Trophoblast cell (in vitro differentiated cells and primary cell): ENCODE results near the gene STAM2.
"Not testable (repeated sequence)": the region's sequence is repeated elsewhere in the genome, so short reads cannot be mapped to it uniquely, and the experiment has no call there.

Source experiments
- DNase-seq, 2 donors: peaks; one replicate each; pipeline ENCODE4 v3.0.0-alpha.2; 2016
- H2AFZ ChIP-seq: 2 replicates; pipeline ENCODE4 v1.6.1; 2013; ENCODE audit warnings: low read length, moderate library complexity, mild to moderate bottlenecking; ENCODE audit not compliant: insufficient read depth, poor library complexity
- H2AK5ac ChIP-seq: 2 replicates; pipeline ENCODE4 v1.6.1; 2013; ENCODE audit warnings: mild to moderate bottlenecking, low read length
- H2BK120ac ChIP-seq: 2 replicates; pipeline ENCODE4 v1.6.1; 2013; ENCODE audit warnings: low read length, mild to moderate bottlenecking, moderate library complexity; ENCODE audit not compliant: insufficient read depth, poor library complexity
- H2BK12ac ChIP-seq: 2 replicates; pipeline ENCODE4 v1.6.1; 2013; ENCODE audit warnings: mild to moderate bottlenecking, low read length, moderate library complexity
- H2BK5ac ChIP-seq: 2 replicates; pipeline ENCODE4 v1.6.1; 2013; ENCODE audit warnings: low read length, low read depth, moderate library complexity, mild to moderate bottlenecking; ENCODE audit not compliant: poor library complexity
- H3K14ac ChIP-seq: 2 replicates; pipeline ENCODE4 v1.6.1; 2013; ENCODE audit warnings: mild to moderate bottlenecking, low read length
- H3K18ac ChIP-seq: 2 replicates; pipeline ENCODE4 v1.6.1; 2013; ENCODE audit warnings: mild to moderate bottlenecking, low read length
- H3K23ac ChIP-seq: 2 replicates; pipeline ENCODE4 v1.6.1; 2013; ENCODE audit warnings: low read length
- H3K27ac ChIP-seq: 2 replicates; pipeline ENCODE4 v1.5.1; 2013; ENCODE audit warnings: low read depth, mild to moderate bottlenecking, inconsistent platforms, low read length, moderate library complexity
- H3K27me3 ChIP-seq: 2 replicates; pipeline ENCODE4 v1.6.1; 2013; ENCODE audit warnings: inconsistent platforms, mild to moderate bottlenecking, low read length, moderate library complexity; ENCODE audit not compliant: insufficient read depth
- H3K36me3 ChIP-seq, 2 experiments: 1 replicate in 1 of 2; 2 replicates in 1 of 2; pipeline ENCODE4 v1.6.1; 2013; ENCODE audit warnings: low read length in 2 of 2, mild to moderate bottlenecking in 2 of 2, moderate library complexity in 1 of 2; ENCODE audit not compliant: insufficient read depth in 2 of 2, control insufficient read depth in 1 of 2
- H3K4ac ChIP-seq: 2 replicates; pipeline ENCODE4 v1.6.1; 2013; ENCODE audit warnings: low read depth, mild to moderate bottlenecking, low read length, moderate library complexity
- H3K4me1 ChIP-seq, 2 experiments: 1 replicate in 1 of 2; 2 replicates in 1 of 2; pipeline ENCODE4 v1.6.1; 2013; ENCODE audit warnings: low read length in 2 of 2, mild to moderate bottlenecking in 2 of 2, moderate library complexity in 1 of 2; ENCODE audit not compliant: insufficient read depth in 2 of 2, control insufficient read depth in 1 of 2
- H3K4me2 ChIP-seq: 2 replicates; pipeline ENCODE4 v1.6.1; 2013; ENCODE audit warnings: inconsistent platforms, mild to moderate bottlenecking, low read length, moderate library complexity
- H3K4me3 ChIP-seq: 2 replicates; pipeline ENCODE4 v1.5.1; 2013; ENCODE audit warnings: mild to moderate bottlenecking, low read depth, low read length, inconsistent platforms
- H3K79me1 ChIP-seq: one replicate; pipeline ENCODE4 v1.6.1; 2013; ENCODE audit warnings: low read length
- H3K79me2 ChIP-seq: 2 replicates; pipeline ENCODE4 v1.6.1; 2013; ENCODE audit warnings: low read length, mild to moderate bottlenecking; ENCODE audit not compliant: control insufficient read depth, insufficient read depth, poor library complexity
- H3K9ac ChIP-seq: 2 replicates; pipeline ENCODE4 v1.6.1; 2013; ENCODE audit warnings: mild to moderate bottlenecking, low read length
- H3K9me3 ChIP-seq: 2 replicates; pipeline ENCODE4 v1.6.1; 2013; ENCODE audit warnings: low read depth, mild to moderate bottlenecking, control low read depth, inconsistent platforms, low read length; ENCODE audit not compliant: insufficient read depth
- H4K12ac ChIP-seq: 2 replicates; pipeline ENCODE4 v1.6.1; 2013; ENCODE audit warnings: low read depth, mild to moderate bottlenecking, low read length, moderate library complexity
- H4K8ac ChIP-seq: 2 replicates; pipeline ENCODE4 v1.6.1; 2013; ENCODE audit warnings: low read depth, mild to moderate bottlenecking, low read length, moderate library complexity
- H4K91ac ChIP-seq: one replicate; pipeline ENCODE4 v1.6.1; 2013; ENCODE audit warnings: low read depth, mild to moderate bottlenecking, low read length, moderate library complexity
- WGBS: extraction: QIAGEN DNeasy Blood & Tissue Kit; methylation state at CpG from one replicate; pipeline ENCODE4 v1.1.7; 2013; ENCODE audit warnings: missing lambda C conversion rate; ENCODE audit not compliant: insufficient read length, insufficient coverage; ENCODE audit errors: extremely low coverage; 5-methylcytosine and 5-hydroxymethylcytosine counted together

STAM2 gene

DNA sequence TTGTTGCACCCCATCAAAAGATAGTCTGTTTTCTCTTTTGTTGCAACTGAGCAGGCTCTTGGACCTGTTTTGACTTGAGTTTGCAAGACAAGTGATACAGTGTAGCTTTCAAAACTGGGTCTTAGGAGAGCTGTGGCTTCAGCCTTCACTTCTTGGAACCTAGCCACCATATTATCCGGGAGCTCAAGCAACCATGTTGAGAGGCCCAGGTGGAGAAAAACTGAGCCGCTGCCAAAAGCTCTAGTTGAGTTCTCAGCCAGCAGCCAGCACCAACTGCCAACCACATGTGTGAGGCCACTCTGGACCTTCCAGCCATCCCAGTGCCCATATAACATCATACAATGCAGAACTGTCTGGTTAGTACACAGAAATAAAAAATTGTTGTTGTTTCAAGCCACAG, 82.1 kb downstream of the STAM2 start:
- no peak overlapping the region for H2BK5ac ChIP-seq
- no peak overlapping the region for H3K4me3 ChIP-seq
- no peaks in the 10 kb centered on the region for H3K9me3 ChIP-seq
- H3K79me2 ChIP-seq, result no peaks in the 10 kb centered on the region
- no peaks in the 10 kb centered on the region for H3K36me3 ChIP-seq
- H4K12ac ChIP-seq, result no peak overlapping the region
- H3K4ac ChIP-seq, result no peak overlapping the region
- WGBS, result no CpG with 5 or more reads among the region's 2 CpGs
- no peak overlapping the region for H3K4me2 ChIP-seq
- no peaks in the 10 kb centered on the region for H3K79me1 ChIP-seq
- H3K27ac ChIP-seq, result no peak overlapping the region
- no peak overlapping the region for H3K14ac ChIP-seq
- no peak overlapping the region for H2BK12ac ChIP-seq
- H3K27me3 ChIP-seq, result peaks cover 12% of the 10 kb centered on the region
- H4K8ac ChIP-seq, result no peak overlapping the region
- DNase-seq, result no peak
- H2AK5ac ChIP-seq, result no peak overlapping the region
- no peak overlapping the region for H3K9ac ChIP-seq
- H3K23ac ChIP-seq, result no peak overlapping the region
- no peak overlapping the region for H3K18ac ChIP-seq
- H4K91ac ChIP-seq, result no peak overlapping the region
- no peak overlapping the region for H2BK120ac ChIP-seq
- H3K4me1 ChIP-seq, result peaks cover 5 to 10% of the 10 kb centered on the region in 2 experiments
- H2AFZ ChIP-seq, result no peak overlapping the region

DNA sequence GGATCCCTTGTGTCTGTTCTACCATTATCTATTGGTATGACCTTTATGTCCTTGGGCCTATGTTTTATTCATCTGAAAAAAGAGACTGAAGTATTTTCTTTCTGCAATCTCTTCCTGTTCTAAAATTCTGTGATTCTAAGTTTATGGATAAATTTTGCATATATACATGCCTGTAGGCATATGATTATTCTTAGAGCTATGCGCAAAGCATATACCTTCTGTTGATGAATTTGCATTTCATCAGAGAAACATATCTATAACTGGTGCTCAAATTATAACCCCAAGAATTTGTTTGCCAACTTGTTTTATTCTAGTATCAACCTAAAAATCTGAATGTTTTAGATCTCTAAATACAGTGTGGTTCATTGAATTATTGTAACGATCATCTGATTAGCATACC, 83.5 kb downstream of the STAM2 start:
- Histone ChIP-seq H3K14ac (no peak overlapping the region), H2BK120ac (no peak overlapping the region), H2AFZ (no peak overlapping the region), H4K8ac (no peak overlapping the region), H3K4me3 (no peak overlapping the region), H3K79me1 (no peaks in the 10 kb centered on the region), H2AK5ac (no peak overlapping the region), H3K4me2 (no peak overlapping the region), H3K36me3 (no peaks in the 10 kb centered on the region), H3K4ac (no peak overlapping the region), H2BK5ac (no peak overlapping the region), H3K79me2 (no peaks in the 10 kb centered on the region), H3K4me1 (no peaks in the 10 kb centered on the region), H3K27ac (no peak overlapping the region), H3K9me3 (no peaks in the 10 kb centered on the region), H4K12ac (no peak overlapping the region), H4K91ac (no peak overlapping the region), H3K18ac (no peak overlapping the region), H3K9ac (no peak overlapping the region), H2BK12ac (no peak overlapping the region), H3K27me3 (no peaks in the 10 kb centered on the region), H3K23ac (no peak overlapping the region)
- no CpG with 5 or more reads among the region's 2 CpGs for WGBS
- no peak for DNase-seq

DNA sequence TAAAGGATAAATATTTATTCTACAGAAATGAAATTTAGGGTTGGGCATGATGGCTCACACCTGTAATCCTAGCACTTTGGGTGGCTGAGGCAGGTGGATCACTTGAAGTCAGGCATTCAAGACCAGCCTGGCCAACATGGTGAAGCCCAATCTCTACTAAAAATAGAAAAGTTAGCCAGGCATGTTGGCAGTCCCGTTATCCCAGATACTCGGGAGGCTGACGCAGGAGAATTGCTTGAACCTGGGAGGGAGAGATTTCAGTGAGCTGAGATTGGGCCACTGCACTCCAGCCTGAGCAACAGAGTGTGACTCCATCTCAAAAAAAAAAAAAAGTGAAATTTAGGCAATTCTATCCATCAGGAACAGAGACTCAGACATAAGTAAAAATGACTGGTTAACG, 84.8 kb downstream of the STAM2 start:
- H3K14ac ChIP-seq, H3K79me1 ChIP-seq, DNase-seq, H3K4ac ChIP-seq, H3K23ac ChIP-seq, H4K91ac ChIP-seq, H3K4me2 ChIP-seq, H3K27me3 ChIP-seq, H2AFZ ChIP-seq, H4K8ac ChIP-seq, H3K18ac ChIP-seq, H3K9me3 ChIP-seq, H2BK120ac ChIP-seq, H2AK5ac ChIP-seq, H2BK5ac ChIP-seq, H3K4me3 ChIP-seq, H3K9ac ChIP-seq, H2BK12ac ChIP-seq, H3K4me1 ChIP-seq, H3K27ac ChIP-seq, H4K12ac ChIP-seq, H3K36me3 ChIP-seq, H3K79me2 ChIP-seq: not testable (repeated sequence)
- no CpG with 5 or more reads among the region's 4 CpGs for WGBS

DNA sequence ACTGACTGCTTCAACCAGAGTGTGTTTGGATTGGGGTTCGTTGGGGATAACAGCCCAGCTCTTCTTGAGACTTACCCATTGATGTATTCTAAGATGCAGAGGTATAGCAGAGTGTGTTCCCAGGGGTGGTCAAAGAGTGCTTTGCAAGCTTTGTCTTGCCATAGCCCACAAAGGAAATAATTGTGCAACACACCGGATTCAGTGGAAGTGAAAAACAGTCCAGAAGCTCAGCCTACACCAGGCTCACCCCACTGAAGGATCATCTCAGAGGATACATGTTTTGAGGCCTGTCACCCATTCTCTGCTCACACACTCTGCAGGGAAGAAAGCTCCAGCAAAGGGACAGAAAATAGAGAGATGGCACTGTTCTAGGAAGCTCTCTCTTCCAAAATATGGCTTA, 86.3 kb downstream of the STAM2 start:
- no peak overlapping the region for H4K8ac ChIP-seq
- no CpG with 5 or more reads among the region's 2 CpGs for WGBS
- no peak overlapping the region for H2AK5ac ChIP-seq

More for the DNA sequence above, 86.3 kb downstream of the STAM2 start:
- H2BK12ac ChIP-seq, result no peak overlapping the region
- H3K4ac ChIP-seq, result no peak overlapping the region
- no peak overlapping the region for H3K14ac ChIP-seq
- H3K27ac ChIP-seq, result no peak overlapping the region
- no peaks in the 10 kb centered on the region for H3K79me2 ChIP-seq
- H2BK5ac ChIP-seq, result no peak overlapping the region
- no peaks in the 10 kb centered on the region for H3K9me3 ChIP-seq
- H4K91ac ChIP-seq, result no peak overlapping the region
- H3K9ac ChIP-seq, result no peak overlapping the region
- H3K79me1 ChIP-seq, result no peaks in the 10 kb centered on the region
- H2AFZ ChIP-seq, result no peak overlapping the region
- H3K27me3 ChIP-seq, result no peaks in the 10 kb centered on the region
- no peaks in the 10 kb centered on the region for H3K36me3 ChIP-seq
- H3K23ac ChIP-seq, result no peak overlapping the region
- H4K12ac ChIP-seq, result no peak overlapping the region
- no peak for DNase-seq
- no peak overlapping the region for H3K4me2 ChIP-seq
- no peak overlapping the region for H3K4me3 ChIP-seq
- no peak overlapping the region for H2BK120ac ChIP-seq
- H3K4me1 ChIP-seq, result no peaks in the 10 kb centered on the region
- H3K18ac ChIP-seq, result no peak overlapping the region
